Vagina (tissue), 2 donors: ENCODE measurements around the gene BEND7. TPM values are rescaled to one million over a fixed set of nuclear protein-coding genes. Genes with fewer than 3 reads are reported as not detected.
"Not testable (repeated sequence)": the region's sequence is repeated elsewhere in the genome, so short reads cannot be mapped to it uniquely, and the experiment has no call there.

Experiments
- DNase-seq, 2 donors: peaks; one replicate each; pipeline ENCODE4 v3.0.0-alpha.2; 2017; ENCODE audit errors: extremely low spot score in 2 of 2
- H3K27ac ChIP-seq: fragments of 200-600 bp; sonication (generic); one replicate; pipeline ENCODE4 v1.5.1; 2019
- H3K27me3 ChIP-seq: fragments of 200-600 bp; sonication (generic); one replicate; pipeline ENCODE4 v1.5.1; 2019
- H3K36me3 ChIP-seq, 2 donors: fragments of 200-600 bp; sonication (generic); one replicate each; pipeline ENCODE4 v1.5.1; 2017 to 2019
- H3K4me1 ChIP-seq: fragments of 200-600 bp; sonication (generic); one replicate; pipeline ENCODE4 v1.5.1; 2019
- H3K4me3 ChIP-seq, 2 donors: fragments of 200-600 bp; sonication (generic); 1 replicate in 1 of 2; 2 replicates in 1 of 2; pipeline ENCODE4 v1.5.1; 2016 to 2019
- H3K9me3 ChIP-seq: fragments of 200-600 bp; sonication (generic); one replicate; pipeline ENCODE4 v1.5.1; 2019
- POLR2A ChIP-seq, 2 donors: fragments of 450-650 bp; IDR thresholded peaks; one replicate each; pipeline ENCODE4 v1.6.1; 2017; ENCODE audit warnings: antibody characterized with exemption in 2 of 2, mild to moderate bottlenecking in 2 of 2, moderate library complexity in 2 of 2
- POLR2AphosphoS5 ChIP-seq, 2 donors: sonication (generic); formaldehyde crosslinking; IDR thresholded peaks; one replicate each; pipeline ENCODE4 v1.9.0; 2017; ENCODE audit warnings: antibody characterized with exemption in 2 of 2, mild to moderate bottlenecking in 2 of 2, low read depth in 1 of 2; ENCODE audit not compliant: insufficient read depth in 1 of 2
- intact Hi-C: fragments of 100-400 bp; cut with DNase I; formaldehyde crosslinking; loops from one replicate; pipeline ENCODE4 v1.15.1; 2023
- total RNA-seq: library from RNA; depleted of rRNA; stranded (reverse); fragments of >200 nt; gene quantifications from one replicate; pipeline ENCODE4 v1.2.3, GENCODE V29; 2016
- TF ChIP-seq, protein P1 (sequence below), 3 experiments: fragments of 450-650 bp in 2 of 3; fragments of 200-600 bp in 1 of 3; sonication (generic) in 1 of 3; IDR thresholded peaks; one replicate each; pipeline ENCODE4 v1.5.1; 2017 to 2019; ENCODE audit warnings: antibody characterized with exemption in 3 of 3, mild to moderate bottlenecking in 2 of 3, moderate library complexity in 2 of 3

BEND7 gene
- total RNA-seq, 1 donor from 2014 or later, result 16.2 TPM

DNA sequence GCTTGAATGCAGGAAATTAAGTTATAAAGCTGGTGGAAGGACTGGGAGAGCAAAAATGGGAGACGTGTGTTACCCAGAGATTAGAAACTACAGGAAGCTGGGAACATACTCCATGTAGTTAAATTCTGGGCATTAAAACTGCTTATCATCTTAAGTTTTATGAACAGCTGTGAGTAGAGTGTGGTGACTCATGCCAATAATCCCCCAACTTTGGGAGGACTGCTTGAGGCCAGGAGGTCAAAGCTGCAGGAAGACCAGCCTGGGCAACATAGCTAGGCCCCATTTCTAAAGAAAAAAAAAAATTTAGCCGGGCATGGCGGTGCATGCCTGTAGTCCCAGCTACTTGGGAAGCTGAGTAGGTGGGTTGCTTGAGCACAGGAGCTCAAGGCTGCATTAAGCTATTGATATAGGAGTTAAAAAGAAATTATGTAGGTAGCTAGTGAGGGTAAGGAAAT is 124.5 kb downstream of the BEND7 start:
- no peaks in the 10 kb centered on the region for H3K36me3 ChIP-seq
- DNase-seq, result no peak
- no peaks in the 10 kb centered on the region for H3K4me1 ChIP-seq
- no peaks in the 10 kb centered on the region for H3K27me3 ChIP-seq
- intact Hi-C loops, result no loop called here
- no peak overlapping the region for H3K4me3 ChIP-seq
- TF ChIP-seq, protein P1, sequence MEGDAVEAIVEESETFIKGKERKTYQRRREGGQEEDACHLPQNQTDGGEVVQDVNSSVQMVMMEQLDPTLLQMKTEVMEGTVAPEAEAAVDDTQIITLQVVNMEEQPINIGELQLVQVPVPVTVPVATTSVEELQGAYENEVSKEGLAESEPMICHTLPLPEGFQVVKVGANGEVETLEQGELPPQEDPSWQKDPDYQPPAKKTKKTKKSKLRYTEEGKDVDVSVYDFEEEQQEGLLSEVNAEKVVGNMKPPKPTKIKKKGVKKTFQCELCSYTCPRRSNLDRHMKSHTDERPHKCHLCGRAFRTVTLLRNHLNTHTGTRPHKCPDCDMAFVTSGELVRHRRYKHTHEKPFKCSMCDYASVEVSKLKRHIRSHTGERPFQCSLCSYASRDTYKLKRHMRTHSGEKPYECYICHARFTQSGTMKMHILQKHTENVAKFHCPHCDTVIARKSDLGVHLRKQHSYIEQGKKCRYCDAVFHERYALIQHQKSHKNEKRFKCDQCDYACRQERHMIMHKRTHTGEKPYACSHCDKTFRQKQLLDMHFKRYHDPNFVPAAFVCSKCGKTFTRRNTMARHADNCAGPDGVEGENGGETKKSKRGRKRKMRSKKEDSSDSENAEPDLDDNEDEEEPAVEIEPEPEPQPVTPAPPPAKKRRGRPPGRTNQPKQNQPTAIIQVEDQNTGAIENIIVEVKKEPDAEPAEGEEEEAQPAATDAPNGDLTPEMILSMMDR (IDR thresholded peaks at IDR 0.05), result no peak
- TF ChIP-seq POLR2AphosphoS5 (IDR thresholded peaks at IDR 0.05; ENCODE audit: insufficient read depth in 1 of 2, low read depth in 1 of 2) (no peak), POLR2A (IDR thresholded peaks at IDR 0.05) (no peak)
- H3K9me3 ChIP-seq, result no peaks in the 10 kb centered on the region
- H3K27ac ChIP-seq, result no peak overlapping the region

DNA sequence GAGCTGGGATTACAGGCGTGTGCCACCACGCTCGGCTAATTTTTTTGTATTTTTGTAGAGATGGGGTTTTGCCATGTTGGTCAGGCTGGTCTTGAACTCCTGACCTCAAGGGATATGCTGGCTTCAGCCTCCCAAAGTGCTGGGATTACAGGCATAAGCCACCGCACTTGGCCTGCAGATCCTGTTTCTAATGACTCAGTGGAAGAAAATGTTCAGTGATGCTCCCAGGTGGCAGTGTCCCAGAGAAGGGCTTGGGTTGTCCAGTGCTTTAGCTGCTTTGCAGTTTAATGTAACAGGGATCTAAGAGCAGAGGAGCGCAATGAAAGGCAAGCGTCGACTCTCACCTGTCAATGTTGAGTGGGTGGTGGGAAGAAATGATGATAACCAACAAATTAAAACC is 125.4 kb downstream of the BEND7 start:
- H3K27ac ChIP-seq, H3K27me3 ChIP-seq, H3K36me3 ChIP-seq, H3K4me1 ChIP-seq, intact Hi-C loops, DNase-seq, H3K4me3 ChIP-seq, H3K9me3 ChIP-seq: not testable (repeated sequence)

DNA sequence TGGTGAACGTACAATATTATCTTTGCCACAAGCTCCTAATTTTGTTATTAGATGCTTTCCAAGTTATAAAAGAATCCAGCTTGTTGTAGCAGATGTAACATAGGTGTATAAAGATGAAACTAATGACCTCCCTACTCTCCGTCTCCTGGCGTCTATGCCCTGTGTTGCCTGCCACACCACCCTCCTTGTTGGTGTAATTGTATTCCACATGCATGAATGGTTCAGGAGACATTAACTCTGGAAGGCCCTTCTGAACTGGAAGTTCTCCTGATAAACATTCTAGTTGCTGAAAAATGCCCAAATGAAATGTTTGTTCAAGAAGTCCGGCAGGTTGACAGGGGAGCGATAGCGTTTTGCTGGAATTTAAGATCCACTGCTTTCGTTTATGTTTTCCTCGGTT is 126.8 kb downstream of the BEND7 start:
- intact Hi-C loops, result no loop called here
- no peaks in the 10 kb centered on the region for H3K27me3 ChIP-seq
- TF ChIP-seq POLR2AphosphoS5 (IDR thresholded peaks at IDR 0.05; ENCODE audit: insufficient read depth in 1 of 2, low read depth in 1 of 2) (no peak), POLR2A (IDR thresholded peaks at IDR 0.05) (no peak)
- TF ChIP-seq, protein P1 (IDR thresholded peaks at IDR 0.05), result no peak
- H3K27ac ChIP-seq, result no peak overlapping the region
- no peaks in the 10 kb centered on the region for H3K4me1 ChIP-seq
- no peak for DNase-seq
- no peaks in the 10 kb centered on the region for H3K36me3 ChIP-seq
- no peak overlapping the region for H3K4me3 ChIP-seq
- H3K9me3 ChIP-seq, result no peaks in the 10 kb centered on the region

DNA sequence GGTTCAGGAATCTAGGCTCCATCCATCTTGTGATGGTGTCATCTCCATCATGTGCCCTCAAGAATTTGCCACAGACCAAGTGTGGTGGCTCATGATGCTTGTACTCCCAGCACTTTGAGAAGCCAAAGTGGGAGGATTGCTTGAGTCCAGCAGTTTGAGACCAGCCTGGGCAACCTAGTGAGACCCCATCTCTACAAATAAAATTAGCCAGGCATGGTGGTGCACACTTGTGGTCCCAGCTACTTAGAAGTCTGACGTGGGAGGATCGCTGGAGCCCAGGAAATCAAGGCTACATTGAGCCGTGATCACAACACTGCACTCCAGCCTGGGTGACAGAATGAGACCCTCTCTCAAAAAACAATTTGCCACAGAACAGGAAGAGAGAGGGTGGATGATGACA is 127.7 kb downstream of the BEND7 start:
- Histone ChIP-seq H3K4me3 (no peak overlapping the region), H3K4me1 (no peaks in the 10 kb centered on the region), H3K27ac (no peak overlapping the region), H3K36me3 (no peaks in the 10 kb centered on the region), H3K9me3 (no peaks in the 10 kb centered on the region), H3K27me3 (no peaks in the 10 kb centered on the region)
- TF ChIP-seq POLR2A (IDR thresholded peaks at IDR 0.05) (no peak), POLR2AphosphoS5 (IDR thresholded peaks at IDR 0.05; ENCODE audit: insufficient read depth in 1 of 2, low read depth in 1 of 2) (no peak)
- TF ChIP-seq, protein P1 (IDR thresholded peaks at IDR 0.05), result no peak
- no peak for DNase-seq
- intact Hi-C loops, result no loop called here

DNA sequence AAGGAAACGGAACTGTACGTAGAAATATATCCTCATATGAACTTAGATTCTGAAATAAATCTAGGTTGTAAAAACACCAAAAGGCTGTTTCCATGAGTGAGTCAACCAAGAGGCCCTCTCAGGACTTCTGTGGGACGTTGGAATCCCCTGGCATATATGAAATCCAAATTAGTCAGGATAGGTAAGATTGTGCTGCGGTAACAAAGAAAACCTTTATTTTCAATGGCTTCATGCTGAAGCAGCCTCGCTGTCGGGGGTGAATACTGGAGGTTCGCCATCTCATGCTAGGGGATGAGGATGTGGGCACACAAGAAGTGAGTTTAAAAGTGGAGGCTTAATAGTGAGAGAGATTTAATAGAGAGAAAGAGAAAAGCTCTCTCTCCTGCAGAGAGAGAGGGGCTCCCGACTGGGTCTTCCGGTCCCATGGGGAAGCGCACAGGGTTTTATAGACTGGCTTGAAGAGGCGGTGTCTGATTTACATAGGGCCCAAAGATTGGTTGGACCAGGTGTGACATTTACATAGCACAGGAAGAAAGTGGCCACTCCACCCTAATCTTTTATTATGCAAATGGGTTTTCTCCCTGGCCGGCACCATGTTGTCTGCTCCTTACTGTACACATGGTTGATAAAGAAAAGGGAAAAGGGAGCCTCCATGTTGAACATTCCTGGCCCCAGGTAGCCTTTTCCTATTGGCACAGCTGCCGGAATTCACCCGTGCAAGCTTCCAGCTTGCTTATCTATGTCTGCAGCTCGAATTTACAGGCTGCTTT is 128.4 kb downstream of the BEND7 start:
- H3K27me3 ChIP-seq, result no peaks in the 10 kb centered on the region
- DNase-seq, result no peak
- no peak overlapping the region for H3K4me3 ChIP-seq
- TF ChIP-seq, protein P1 (IDR thresholded peaks at IDR 0.05), result no peak
- TF ChIP-seq POLR2AphosphoS5 (IDR thresholded peaks at IDR 0.05; ENCODE audit: insufficient read depth in 1 of 2, low read depth in 1 of 2) (no peak), POLR2A (IDR thresholded peaks at IDR 0.05) (no peak)
- H3K27ac ChIP-seq, result no peak overlapping the region
- no peaks in the 10 kb centered on the region for H3K9me3 ChIP-seq
- H3K4me1 ChIP-seq, result no peaks in the 10 kb centered on the region
- no peaks in the 10 kb centered on the region for H3K36me3 ChIP-seq
- intact Hi-C loops, result no loop called here
